ENCODE data around the gene HPSE2. TPM values are rescaled to one million over a fixed set of nuclear protein-coding genes. Genes with fewer than 3 reads are reported as not detected.

Gene HPSE2
- total and polyA plus RNA-seq, 2 of the 13 experiments (the other 11 are each of a cell fraction or from before 2014, with no cell fraction given), result 0.01 TPM; not detected in 1

GRCh38 chr10:98587156-98587837, 648.4 kb downstream of the HPSE2 start:
- intact Hi-C loops (cut with micrococcal nuclease; ENCODE audit: unreplicated experiment) (no loop called here), in situ Hi-C loops (cut with HindIII; ENCODE audit: extremely low pct_ligation_motif_present, low pct_unique_long_range_greater_than_20kb) (no loop called here)
- peaks cover 16% of the 10 kb centered on the region for H3K4me1 ChIP-seq (ENCODE audit: insufficient read depth, low read length)
- no peaks in the 10 kb centered on the region for H3K79me2 ChIP-seq (ENCODE audit: insufficient read depth, low read length)
- DNase-seq (ENCODE audit: low spot score), result no peak
- no peak overlapping the region for H2AFZ ChIP-seq (ENCODE audit: low read length)
- no peak overlapping the region for H3K9ac ChIP-seq (ENCODE audit: insufficient read depth, low read depth, low read length)
- ChIA-PET CTCF (ENCODE audit: low intra/inter-chr PET ratio, low total read pairs) (no interaction called here), POLR2A (no interaction called here)
- H3K4me3 ChIP-seq (replicated peaks in 1 of 3; ENCODE audit: insufficient read depth in 1 of 3, low read depth in 2 of 3, low read length in 3 of 3), result no peak overlapping the region
- no peak overlapping the region for H3K4me2 ChIP-seq (ENCODE audit: low read depth, low read length)
- no TSS peak for BruUV-seq (replicated peaks)
- H3K27ac ChIP-seq (ENCODE audit: extremely low read length, insufficient read depth, low read length), result no peak overlapping the region
- no peak for FAIRE-seq
- no peaks in the 10 kb centered on the region for H4K20me1 ChIP-seq (ENCODE audit: insufficient read depth, low read length)
- H3K9me3 ChIP-seq (ENCODE audit: low read length), result no peaks in the 10 kb centered on the region
- H3K36me3 ChIP-seq (replicated peaks in 1 of 2; ENCODE audit: control insufficient read depth in 1 of 2, insufficient read depth in 2 of 2, low read length in 2 of 2), result no peaks in the 10 kb centered on the region
- H3K27me3 ChIP-seq (ENCODE audit: control insufficient read depth in 1 of 2, insufficient read depth in 2 of 2, low read length in 2 of 2), result no peaks in the 10 kb centered on the region
- no peak for ATAC-seq
- TF ChIP-seq FOSL2 (CRISPR knock-in tag; IDR thresholded peaks at IDR 0.05) (0 out of 2 replicates have a peak, but pooled peaks have one; percentile 17), HNF1A (IDR thresholded peaks at IDR 0.05; ENCODE audit: low read depth) (no peak), HNF1A (CRISPR knock-in tag; IDR thresholded peaks at IDR 0.05; ENCODE audit: borderline replicate concordance) (no peak)
- 27% methylated on average over 2 of the region's 2 CpGs for WGBS (ENCODE audit: low lambda C conversion rate)

GRCh38 chr10:98586096-98586495, 649.6 kb downstream of the HPSE2 start:
- Histone ChIP-seq H3K9me3 (ENCODE audit: low read length) (no peaks in the 10 kb centered on the region), H3K79me2 (ENCODE audit: insufficient read depth, low read length) (no peaks in the 10 kb centered on the region), H3K4me1 (ENCODE audit: insufficient read depth, low read length) (peaks cover 16% of the 10 kb centered on the region), H4K20me1 (ENCODE audit: insufficient read depth, low read length) (no peaks in the 10 kb centered on the region), H3K4me3 (replicated peaks in 1 of 3; ENCODE audit: insufficient read depth in 1 of 3, low read depth in 2 of 3, low read length in 3 of 3) (no peak overlapping the region), H2AFZ (ENCODE audit: low read length) (no peak overlapping the region), H3K36me3 (replicated peaks in 1 of 2; ENCODE audit: control insufficient read depth in 1 of 2, insufficient read depth in 2 of 2, low read length in 2 of 2) (no peaks in the 10 kb centered on the region), H3K4me2 (ENCODE audit: low read depth, low read length) (no peak overlapping the region), H3K27ac (ENCODE audit: extremely low read length, insufficient read depth, low read length) (no peak overlapping the region), H3K9ac (ENCODE audit: insufficient read depth, low read depth, low read length) (no peak overlapping the region), H3K27me3 (ENCODE audit: control insufficient read depth in 1 of 2, insufficient read depth in 2 of 2, low read length in 2 of 2) (no peaks in the 10 kb centered on the region)
- intact Hi-C loops (cut with micrococcal nuclease; ENCODE audit: unreplicated experiment) (no loop called here), in situ Hi-C loops (cut with HindIII; ENCODE audit: extremely low pct_ligation_motif_present, low pct_unique_long_range_greater_than_20kb) (no loop called here)
- BruUV-seq (replicated peaks), result no TSS peak
- WGBS (ENCODE audit: low lambda C conversion rate), result 2% methylated on average over 2 of the region's 2 CpGs
- ChIA-PET CTCF (ENCODE audit: low intra/inter-chr PET ratio, low total read pairs) (no interaction called here), POLR2A (no interaction called here)
- FAIRE-seq (no peak), DNase-seq (ENCODE audit: low spot score) (no peak), ATAC-seq (no peak)
- no peak for TF ChIP-seq ZSCAN30 (CRISPR knock-in tag; IDR thresholded peaks at IDR 0.05)
- no peak for TF ChIP-seq PHF21A (CRISPR knock-in tag; IDR thresholded peaks at IDR 0.05)
- TF ChIP-seq MYPOP (CRISPR knock-in tag; IDR thresholded peaks at IDR 0.05), result no peak
- TF ChIP-seq ZNF878 (CRISPR knock-in tag; IDR thresholded peaks at IDR 0.05), result no peak
- TF ChIP-seq ATM (IDR thresholded peaks at IDR 0.05; ENCODE audit: borderline replicate concordance), result no peak
- TF ChIP-seq ZNF674 (CRISPR knock-in tag; IDR thresholded peaks at IDR 0.05; ENCODE audit: low read depth), result no peak
- no peak for TF ChIP-seq YEATS4 (CRISPR knock-in tag; IDR thresholded peaks at IDR 0.05; ENCODE audit: borderline replicate concordance)
- TF ChIP-seq THAP8 (CRISPR knock-in tag; IDR thresholded peaks at IDR 0.05; ENCODE audit: borderline replicate concordance), result no peak
- TF ChIP-seq HOXA3 (CRISPR knock-in tag; IDR thresholded peaks at IDR 0.05), result no peak
- TF ChIP-seq ZFP36L1 (CRISPR knock-in tag; IDR thresholded peaks at IDR 0.05), result no peak
